Dendritic cell treated with granulocyte-macrophage colony-stimulating factor and Interleukin-4, amounts not matched to agents 40 ng/mL and 50 ng/mL, for 4 days (primary cell): ENCODE measurements around the gene NSD2.
A peak's percentile ranks its signal among the peaks of the same experiment; 100 is the strongest.

Experiments
- H3K27ac Mint-ChIP-seq: one replicate; pipeline ENCODE4 v1.8.0; 2022; ENCODE audit warnings: mild to moderate bottlenecking, mixed read lengths
- H3K27me3 Mint-ChIP-seq: one replicate; pipeline ENCODE4 v1.8.0; 2022; ENCODE audit warnings: mild to moderate bottlenecking, mixed read lengths
- H3K36me3 Mint-ChIP-seq: one replicate; pipeline ENCODE4 v1.8.0; 2022; ENCODE audit warnings: low read depth, mixed read lengths
- H3K4me1 Mint-ChIP-seq: one replicate; pipeline ENCODE4 v1.8.0; 2022; ENCODE audit warnings: low read depth, mixed read lengths
- H3K4me3 Mint-ChIP-seq: one replicate; pipeline ENCODE4 v1.8.0; 2022; ENCODE audit warnings: mild to moderate bottlenecking, moderate library complexity, mixed read lengths
- H3K9me3 Mint-ChIP-seq: one replicate; pipeline ENCODE4 v1.8.0; 2022; ENCODE audit warnings: mixed read lengths
- intact Hi-C: fragments of 100-400 bp; cut with micrococcal nuclease; formaldehyde crosslinking; loops from one replicate; pipeline ENCODE4 v1.15.0; 2022

The NSD2 gene

DNA sequence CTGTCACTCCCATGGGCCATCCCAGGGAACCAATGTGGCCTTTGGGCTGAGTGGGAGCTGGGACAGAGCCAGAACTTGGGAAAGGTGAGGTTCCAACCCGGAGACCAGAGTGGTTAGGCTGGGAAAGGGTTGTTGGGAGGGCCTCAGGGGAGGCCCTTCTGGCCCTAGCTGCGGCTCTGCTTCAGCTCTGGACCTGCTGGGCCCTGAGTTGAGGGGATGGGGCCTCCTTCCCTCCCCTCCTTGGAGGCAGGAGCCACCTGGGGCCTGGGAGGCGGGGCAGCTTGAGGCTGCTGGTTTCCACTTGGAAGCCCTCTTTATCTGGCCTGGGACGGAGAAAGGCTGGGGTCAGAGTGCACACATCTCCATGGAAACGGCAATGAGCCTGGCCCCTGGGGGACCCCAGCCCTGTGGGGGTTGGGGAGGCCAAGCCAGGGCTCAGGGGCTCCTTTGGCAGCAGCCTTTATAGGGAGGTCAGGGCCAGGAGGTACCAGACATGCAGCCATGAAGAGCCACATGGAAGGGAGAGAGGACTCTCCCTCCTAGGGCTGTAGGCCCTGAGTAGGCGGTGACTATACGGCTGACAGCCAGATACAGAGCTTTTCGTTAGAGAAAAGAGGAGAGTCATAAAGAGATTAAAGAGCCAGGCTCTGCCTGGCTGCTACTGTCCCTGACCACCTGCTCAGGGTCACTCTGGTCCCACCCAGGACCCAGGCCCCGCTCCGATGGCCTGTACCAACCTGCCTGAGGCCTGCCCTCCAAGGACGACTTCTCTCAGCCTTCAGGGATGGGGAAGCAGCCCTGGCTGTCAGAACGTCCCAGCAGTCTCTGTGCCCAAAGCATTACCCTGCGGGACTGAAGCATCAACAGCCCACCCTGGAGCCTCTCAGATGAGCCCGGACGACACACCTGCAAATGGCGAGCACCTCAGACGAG, 6.9 kb upstream of the NSD2 start:
- Mint-ChIP-seq H3K36me3 (no peaks in the 10 kb centered on the region), H3K4me1 (peaks cover 22% of the 10 kb centered on the region), H3K27ac (no peak overlapping the region), H3K9me3 (no peaks in the 10 kb centered on the region), H3K27me3 (peaks cover 34% of the 10 kb centered on the region), H3K4me3 (no peak overlapping the region)
- intact Hi-C loops = no loop called here

GRCh38 chr4:1866189-1866661, 5.0 kb upstream of the NSD2 start:
- H3K4me3 Mint-ChIP-seq = no peak overlapping the region
- intact Hi-C loops = no loop called here
- peaks cover 26% of the 10 kb centered on the region for H3K4me1 Mint-ChIP-seq
- H3K36me3 Mint-ChIP-seq = no peaks in the 10 kb centered on the region
- no peaks in the 10 kb centered on the region for H3K9me3 Mint-ChIP-seq
- H3K27ac Mint-ChIP-seq = no peak overlapping the region
- peaks cover 34% of the 10 kb centered on the region for H3K27me3 Mint-ChIP-seq

DNA sequence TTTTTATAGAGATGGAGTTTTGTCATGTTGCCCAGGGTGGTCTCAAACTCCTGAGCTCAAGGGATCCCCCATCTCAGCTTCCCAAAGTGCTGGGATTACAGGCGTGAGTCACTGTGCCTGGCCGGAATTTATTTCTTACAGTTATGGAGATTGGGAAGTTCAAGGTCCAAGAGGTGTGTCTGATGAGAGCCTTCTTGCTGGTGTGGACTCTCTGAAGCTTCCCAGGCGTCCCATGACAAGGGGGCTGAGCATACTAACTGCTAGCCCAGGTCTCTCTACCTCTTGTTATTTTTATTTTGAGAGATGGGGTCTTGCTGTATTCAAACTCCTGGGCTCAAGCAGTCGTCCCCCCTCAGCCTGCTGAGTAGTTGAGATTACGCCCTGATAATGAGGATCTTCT, 2.9 kb upstream of the NSD2 start:
- Mint-ChIP-seq H3K4me3 (no peak overlapping the region), H3K4me1 (peaks cover 22% of the 10 kb centered on the region), H3K27ac (no peak overlapping the region), H3K9me3 (no peaks in the 10 kb centered on the region), H3K36me3 (no peaks in the 10 kb centered on the region), H3K27me3 (peaks cover 25% of the 10 kb centered on the region)
- intact Hi-C loops = no loop called here

GRCh38 chr4:1868912-1869311, 2.3 kb upstream of the NSD2 start:
- Mint-ChIP-seq H3K27ac (no peak overlapping the region), H3K4me3 (no peak overlapping the region), H3K27me3 (peaks cover 21% of the 10 kb centered on the region), H3K4me1 (peaks cover 19% of the 10 kb centered on the region), H3K9me3 (no peaks in the 10 kb centered on the region), H3K36me3 (no peaks in the 10 kb centered on the region)
- intact Hi-C loops = no loop called here

GRCh38 chr4:1869530-1870327, 1.5 kb upstream of the NSD2 start:
- H3K36me3 Mint-ChIP-seq = no peaks in the 10 kb centered on the region
- H3K4me3 Mint-ChIP-seq = peak overlapping the region; percentile 78
- peaks cover 27% of the 10 kb centered on the region for H3K4me1 Mint-ChIP-seq
- H3K9me3 Mint-ChIP-seq = no peaks in the 10 kb centered on the region
- intact Hi-C loops = loop anchor here (2.0 to 5.0 kb wide), 3 partner anchors 13 to 373 kb away; partner anchors contain the start of genes HAUS3, LETM1 and POLN
- H3K27me3 Mint-ChIP-seq = peaks cover 21% of the 10 kb centered on the region
- peak overlapping the region; percentile 88 for H3K27ac Mint-ChIP-seq

- Mint-ChIP-seq H3K9me3 (no peaks in the 10 kb centered on the region), H3K4me1 (peaks cover 29% of the 10 kb centered on the region), H3K27ac (peak overlapping the region; percentile 88), H3K36me3 (no peaks in the 10 kb centered on the region), H3K27me3 (peaks cover 21% of the 10 kb centered on the region), H3K4me3 (peak overlapping the region; percentile 78)
- intact Hi-C loops = loop anchor here (2.0 to 5.0 kb wide), 3 partner anchors 13 to 372 kb away; partner anchors contain the start of genes HAUS3, LETM1 and POLN
Observed at GRCh38 chr4:1870328-1870577, 940 bp upstream of the NSD2 start.

DNA sequence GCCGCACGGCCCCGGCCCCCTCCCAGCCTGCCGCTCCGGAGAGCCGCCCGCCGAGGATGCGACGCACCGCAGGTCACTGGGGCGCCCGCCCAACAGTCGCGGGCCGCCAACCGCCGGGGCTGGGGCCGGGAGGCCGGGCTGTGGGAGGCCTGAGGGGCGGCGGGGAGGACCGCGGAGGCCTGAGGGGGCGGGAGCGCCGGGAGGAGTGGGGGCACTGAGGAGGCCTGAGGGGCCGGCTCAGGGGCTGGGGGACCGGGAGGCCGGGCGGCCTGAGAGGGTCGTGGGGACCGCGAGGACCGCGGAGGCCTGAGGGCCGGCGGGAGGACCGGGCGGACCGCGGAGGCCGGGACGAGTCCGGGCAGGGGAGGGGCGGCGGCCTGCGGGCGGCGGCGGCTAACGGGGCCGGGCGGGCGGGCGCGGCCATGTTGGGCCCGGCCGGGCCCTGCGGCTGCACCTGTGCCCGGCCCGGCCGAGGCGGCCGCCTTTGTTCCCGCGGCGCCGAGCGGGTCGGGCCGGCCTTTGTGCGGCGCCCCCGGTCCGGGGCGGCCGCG, 353 bp downstream of the NSD2 start:
- peaks cover 15% of the 10 kb centered on the region for H3K27me3 Mint-ChIP-seq
- peak overlapping the region; percentile 57 for H3K4me3 Mint-ChIP-seq
- no peaks in the 10 kb centered on the region for H3K36me3 Mint-ChIP-seq
- H3K9me3 Mint-ChIP-seq = no peaks in the 10 kb centered on the region
- H3K4me1 Mint-ChIP-seq = peaks cover 29% of the 10 kb centered on the region
- H3K27ac Mint-ChIP-seq = no peak overlapping the region
- intact Hi-C loops = loop anchor here (2.0 to 5.0 kb wide), 3 partner anchors 15 to 371 kb away; partner anchors contain the start of genes HAUS3, LETM1 and POLN

GRCh38 chr4:1872870-1873269, 1.7 kb downstream of the NSD2 start:
- H3K27me3 Mint-ChIP-seq = peaks cover 7% of the 10 kb centered on the region
- H3K9me3 Mint-ChIP-seq = no peaks in the 10 kb centered on the region
- no peak overlapping the region for H3K4me3 Mint-ChIP-seq
- H3K4me1 Mint-ChIP-seq = peaks cover 42% of the 10 kb centered on the region
- H3K36me3 Mint-ChIP-seq = no peaks in the 10 kb centered on the region
- intact Hi-C loops = loop anchor here (5.0 kb wide), 1 partner anchor 369 kb away; the partner anchor contains the start of genes HAUS3 and POLN
- H3K27ac Mint-ChIP-seq = no peak overlapping the region

DNA sequence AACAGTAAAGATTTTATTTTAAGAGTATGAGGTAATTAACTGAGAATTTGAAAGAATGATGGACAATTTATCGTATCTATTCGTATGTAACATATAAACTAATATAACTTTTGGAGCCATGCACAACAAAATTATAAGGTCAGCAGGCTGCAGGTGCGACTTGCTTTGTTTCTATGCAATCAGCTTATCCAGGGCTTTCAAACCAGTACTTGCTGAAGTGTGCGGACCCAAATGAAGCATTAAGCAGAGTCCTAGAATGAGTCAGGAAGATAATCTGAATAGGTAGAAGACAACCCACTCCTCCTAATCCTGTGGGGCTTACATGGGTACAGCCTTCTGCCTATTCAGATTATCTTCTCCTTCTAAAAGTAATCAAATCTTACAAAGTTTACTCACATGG, 2.1 kb downstream of the NSD2 start:
- no peaks in the 10 kb centered on the region for H3K9me3 Mint-ChIP-seq
- H3K4me3 Mint-ChIP-seq = no peak overlapping the region
- intact Hi-C loops = loop anchor here (5.0 kb wide), 1 partner anchor 369 kb away; the partner anchor contains the start of genes HAUS3 and POLN
- H3K36me3 Mint-ChIP-seq = no peaks in the 10 kb centered on the region
- H3K4me1 Mint-ChIP-seq = peaks cover 42% of the 10 kb centered on the region
- peaks cover 6% of the 10 kb centered on the region for H3K27me3 Mint-ChIP-seq
- H3K27ac Mint-ChIP-seq = no peak overlapping the region

- intact Hi-C loops = loop anchor here (5.0 kb wide), 1 partner anchor 369 kb away; the partner anchor contains the start of genes HAUS3 and POLN
- Mint-ChIP-seq H3K4me1 (peaks cover 46% of the 10 kb centered on the region), H3K27ac (no peak overlapping the region)
Observed at GRCh38 chr4:1873776-1874175, 2.6 kb downstream of the NSD2 start.

GRCh38 chr4:1874201-1874600, 3.0 kb downstream of the NSD2 start:
- no peak overlapping the region for H3K4me3 Mint-ChIP-seq
- no peaks in the 10 kb centered on the region for H3K27me3 Mint-ChIP-seq
- intact Hi-C loops = loop anchor here (5.0 kb wide), 1 partner anchor 368 kb away; the partner anchor contains the start of genes HAUS3 and POLN
- peaks cover 48% of the 10 kb centered on the region for H3K4me1 Mint-ChIP-seq
- no peaks in the 10 kb centered on the region for H3K9me3 Mint-ChIP-seq
- no peaks in the 10 kb centered on the region for H3K36me3 Mint-ChIP-seq
- H3K27ac Mint-ChIP-seq = no peak overlapping the region

More at GRCh38 chr4:1873776-1874175, 2.6 kb downstream of the NSD2 start:
- no peaks in the 10 kb centered on the region for H3K36me3 Mint-ChIP-seq
- H3K27me3 Mint-ChIP-seq = peaks cover 2% of the 10 kb centered on the region
- no peak overlapping the region for H3K4me3 Mint-ChIP-seq
- no peaks in the 10 kb centered on the region for H3K9me3 Mint-ChIP-seq

DNA sequence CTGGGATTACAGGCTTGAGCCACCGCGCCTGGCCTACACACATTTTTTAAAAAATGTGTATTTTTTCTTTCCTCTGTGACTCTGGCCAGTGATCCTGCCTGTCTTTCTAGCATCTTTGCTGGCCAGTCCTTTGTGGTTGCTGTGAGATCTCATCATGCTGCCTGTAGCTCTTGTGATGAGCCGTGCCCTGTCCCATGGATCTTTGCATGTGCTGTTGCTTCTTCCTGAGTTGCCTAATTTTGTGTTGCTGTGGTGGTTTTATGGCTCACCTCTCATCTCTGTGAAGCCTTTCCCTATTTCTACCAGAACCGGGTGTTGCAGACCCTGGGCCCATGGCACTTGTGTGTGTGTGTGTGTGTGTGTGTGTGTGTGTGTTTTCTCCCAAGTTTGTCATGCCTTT, 8.3 kb downstream of the NSD2 start:
- no peaks in the 10 kb centered on the region for H3K36me3 Mint-ChIP-seq
- peaks cover 51% of the 10 kb centered on the region for H3K4me1 Mint-ChIP-seq
- peak overlapping the region; percentile 16 for H3K27ac Mint-ChIP-seq
- no peaks in the 10 kb centered on the region for H3K9me3 Mint-ChIP-seq
- no peaks in the 10 kb centered on the region for H3K27me3 Mint-ChIP-seq
- no peak overlapping the region for H3K4me3 Mint-ChIP-seq
- intact Hi-C loops = no loop called here

DNA sequence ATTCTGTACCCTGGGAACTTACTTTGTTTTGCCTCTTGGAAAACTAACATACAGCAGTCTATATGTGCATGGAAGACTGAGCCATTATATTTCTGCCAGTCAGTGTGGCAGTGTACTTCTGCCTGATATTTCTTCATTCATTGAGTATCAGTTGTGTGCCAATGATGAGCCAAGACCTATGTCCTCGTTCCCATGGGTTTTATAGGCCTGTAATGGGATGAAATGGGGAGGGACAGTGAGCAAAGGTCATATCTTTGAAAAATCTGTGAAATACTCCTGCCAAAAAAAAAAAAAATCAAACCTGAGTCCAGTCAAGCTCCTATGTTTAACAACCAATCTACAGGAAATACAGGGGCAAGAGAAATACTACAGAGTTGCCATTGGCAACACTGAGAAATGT, 9.1 kb downstream of the NSD2 start:
- Mint-ChIP-seq H3K27me3 (no peaks in the 10 kb centered on the region), H3K4me1 (peaks cover 47% of the 10 kb centered on the region), H3K4me3 (no peak overlapping the region), H3K27ac (no peak overlapping the region), H3K9me3 (peaks cover 2% of the 10 kb centered on the region), H3K36me3 (no peaks in the 10 kb centered on the region)
- intact Hi-C loops = no loop called here
